ENCODE data around the gene RASSF4.

GRCh38 chr10:44935966-44936295, 23.7 kb upstream of the RASSF4 start:
- no peak for TF ChIP-seq POLR2A (IDR thresholded peaks at IDR 0.05; ENCODE audit: low read length)
- TF ChIP-seq GATA1 (IDR thresholded peaks at IDR 0.05; ENCODE audit: low read depth, low read length) = no peak
